HEK293T (cell line): ENCODE data around the gene USP10.

Source experiments
- SUZ12 ChIP-seq: fragments of 450-650 bp; IDR thresholded peaks from 2 replicates; pipeline ENCODE4 v1.6.1; 2016; ENCODE audit warnings: mild to moderate bottlenecking
- TF ChIP-seq, protein P1 (sequence below): fragments of 450-650 bp; IDR thresholded peaks from 2 replicates; pipeline ENCODE4 v1.6.1; 2016

DNA sequence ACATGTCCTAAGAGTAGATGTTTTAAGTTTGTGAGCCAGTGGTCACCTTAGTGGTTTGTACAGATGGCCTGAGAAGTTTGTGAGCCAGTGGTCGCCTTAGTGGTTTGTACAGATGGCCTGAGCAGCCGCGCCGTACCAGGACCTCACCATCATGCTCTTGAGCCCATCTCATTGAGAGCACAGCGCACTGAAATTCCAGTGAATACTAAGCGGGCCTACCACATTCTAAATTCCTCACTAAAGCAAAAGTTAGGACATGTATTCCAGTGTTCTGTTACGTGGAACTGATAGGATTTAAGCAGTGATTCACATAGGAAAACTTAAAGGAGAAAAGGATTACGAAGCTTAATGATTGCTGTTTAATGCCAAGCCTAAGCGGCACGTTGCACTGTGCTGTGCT, 3.9 kb downstream of the USP10 start:
- no peak for TF ChIP-seq SUZ12
- TF ChIP-seq, protein P1, sequence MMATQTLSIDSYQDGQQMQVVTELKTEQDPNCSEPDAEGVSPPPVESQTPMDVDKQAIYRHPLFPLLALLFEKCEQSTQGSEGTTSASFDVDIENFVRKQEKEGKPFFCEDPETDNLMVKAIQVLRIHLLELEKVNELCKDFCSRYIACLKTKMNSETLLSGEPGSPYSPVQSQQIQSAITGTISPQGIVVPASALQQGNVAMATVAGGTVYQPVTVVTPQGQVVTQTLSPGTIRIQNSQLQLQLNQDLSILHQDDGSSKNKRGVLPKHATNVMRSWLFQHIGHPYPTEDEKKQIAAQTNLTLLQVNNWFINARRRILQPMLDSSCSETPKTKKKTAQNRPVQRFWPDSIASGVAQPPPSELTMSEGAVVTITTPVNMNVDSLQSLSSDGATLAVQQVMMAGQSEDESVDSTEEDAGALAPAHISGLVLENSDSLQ, result no peak
